ENCODE data around the gene GRM4. TPM values are rescaled to one million over a fixed set of nuclear protein-coding genes. Genes with fewer than 3 reads are reported as not detected.

Gene GRM4
- total RNA-seq, 1 experiment from 2014 or later: not detected

DNA sequence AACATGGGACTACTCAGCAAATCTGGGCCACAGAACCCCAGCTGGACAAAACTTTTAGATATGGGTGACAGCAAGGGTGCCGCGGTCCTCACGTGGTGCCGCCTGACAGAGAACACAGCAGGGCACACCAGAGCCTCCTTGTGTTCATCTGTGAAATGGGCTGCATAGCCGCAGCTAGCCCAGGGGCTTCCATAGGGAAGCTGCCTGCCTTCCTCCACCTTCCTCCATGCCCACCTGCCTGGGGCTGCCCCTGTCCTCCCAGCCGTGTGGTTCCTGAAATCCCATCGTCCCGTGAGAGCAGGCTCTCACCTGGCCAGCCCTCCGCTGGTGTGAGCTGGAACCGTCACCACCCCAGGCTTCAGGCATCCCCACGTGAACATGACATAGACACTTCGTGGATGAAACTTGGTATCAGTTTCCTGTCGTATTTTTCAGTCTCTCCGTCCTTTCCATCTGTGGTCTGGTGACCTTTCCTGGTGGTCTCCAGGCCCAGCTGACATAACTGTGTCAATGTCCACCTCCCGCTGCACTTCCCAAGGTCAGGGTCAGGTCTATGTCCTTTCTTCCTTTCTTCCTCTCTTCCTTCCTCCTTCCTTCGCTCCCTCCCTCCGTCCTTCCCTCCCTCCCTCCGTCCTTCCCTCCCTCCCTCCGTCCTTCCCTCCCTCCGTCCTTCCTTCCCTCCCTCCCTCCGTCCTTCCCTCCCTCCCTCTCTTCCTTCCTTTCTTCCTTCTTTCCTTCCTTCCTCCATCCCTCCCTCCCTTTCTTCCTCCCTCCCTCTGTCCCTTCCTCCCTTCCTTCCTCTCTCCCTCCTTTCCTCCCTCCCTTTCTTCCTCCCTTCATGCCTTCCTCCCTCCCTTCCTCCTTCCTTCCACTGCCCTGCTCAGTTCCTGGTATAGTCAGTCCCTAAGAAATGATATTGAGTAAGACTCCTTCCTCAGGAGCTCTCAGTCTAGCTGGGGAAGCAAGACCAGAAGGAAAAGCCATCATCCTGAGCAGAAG, 78.8 kb downstream of the GRM4 start:
- peaks cover 61% of the 10 kb centered on the region for H3K27me3 Mint-ChIP-seq (ENCODE audit: unreplicated experiment)
- intact Hi-C loops (cut with micrococcal nuclease; ENCODE audit: unreplicated experiment): no loop called here
- no peaks in the 10 kb centered on the region for H3K36me3 Mint-ChIP-seq (ENCODE audit: insufficient read depth, unreplicated experiment)
- BruUV-seq (replicated peaks): no TSS peak
- TF ChIP-seq, protein P1, sequence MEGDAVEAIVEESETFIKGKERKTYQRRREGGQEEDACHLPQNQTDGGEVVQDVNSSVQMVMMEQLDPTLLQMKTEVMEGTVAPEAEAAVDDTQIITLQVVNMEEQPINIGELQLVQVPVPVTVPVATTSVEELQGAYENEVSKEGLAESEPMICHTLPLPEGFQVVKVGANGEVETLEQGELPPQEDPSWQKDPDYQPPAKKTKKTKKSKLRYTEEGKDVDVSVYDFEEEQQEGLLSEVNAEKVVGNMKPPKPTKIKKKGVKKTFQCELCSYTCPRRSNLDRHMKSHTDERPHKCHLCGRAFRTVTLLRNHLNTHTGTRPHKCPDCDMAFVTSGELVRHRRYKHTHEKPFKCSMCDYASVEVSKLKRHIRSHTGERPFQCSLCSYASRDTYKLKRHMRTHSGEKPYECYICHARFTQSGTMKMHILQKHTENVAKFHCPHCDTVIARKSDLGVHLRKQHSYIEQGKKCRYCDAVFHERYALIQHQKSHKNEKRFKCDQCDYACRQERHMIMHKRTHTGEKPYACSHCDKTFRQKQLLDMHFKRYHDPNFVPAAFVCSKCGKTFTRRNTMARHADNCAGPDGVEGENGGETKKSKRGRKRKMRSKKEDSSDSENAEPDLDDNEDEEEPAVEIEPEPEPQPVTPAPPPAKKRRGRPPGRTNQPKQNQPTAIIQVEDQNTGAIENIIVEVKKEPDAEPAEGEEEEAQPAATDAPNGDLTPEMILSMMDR (IDR thresholded peaks at IDR 0.05; ENCODE audit: unreplicated experiment): no peak
- CTCF ChIA-PET: interaction anchor here (1.6 to 2.0 kb wide), 2 partner anchors 12 to 14 kb away, joined by 6 to 9 read pairs; no protein-coding TSS in a partner anchor
- H3K27ac Mint-ChIP-seq (ENCODE audit: unreplicated experiment): no peak overlapping the region
- H3K4me1 Mint-ChIP-seq (ENCODE audit: low read depth, unreplicated experiment): no peaks in the 10 kb centered on the region
- no peak for DNase-seq
- no peaks in the 10 kb centered on the region for H3K9me3 Mint-ChIP-seq (ENCODE audit: low read depth, unreplicated experiment)
- no peak overlapping the region for H3K4me3 Mint-ChIP-seq (ENCODE audit: low read depth, unreplicated experiment)

DNA sequence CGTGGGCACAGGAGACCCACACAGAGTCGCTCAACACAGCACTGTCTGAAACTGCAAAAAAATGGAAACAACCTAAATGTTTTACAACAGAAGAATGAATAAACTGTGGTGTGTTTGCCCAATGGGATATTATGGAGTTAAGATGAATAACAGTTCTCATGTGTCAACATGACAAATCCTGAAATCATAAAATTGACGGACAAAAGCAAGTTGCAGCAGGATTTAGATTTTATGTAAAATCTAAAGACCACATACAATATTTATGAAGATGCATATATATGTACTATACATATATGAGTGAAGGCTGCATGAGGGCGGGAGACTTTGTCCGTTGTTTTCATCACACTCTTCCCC, 79.7 kb downstream of the GRM4 start:
- TF ChIP-seq, protein P1 (IDR thresholded peaks at IDR 0.05; ENCODE audit: unreplicated experiment): no peak
- Mint-ChIP-seq H3K9me3 (ENCODE audit: low read depth, unreplicated experiment) (no peaks in the 10 kb centered on the region), H3K36me3 (ENCODE audit: insufficient read depth, unreplicated experiment) (no peaks in the 10 kb centered on the region), H3K4me3 (ENCODE audit: low read depth, unreplicated experiment) (no peak overlapping the region), H3K27me3 (ENCODE audit: unreplicated experiment) (peaks cover 70% of the 10 kb centered on the region), H3K4me1 (ENCODE audit: low read depth, unreplicated experiment) (no peaks in the 10 kb centered on the region), H3K27ac (ENCODE audit: unreplicated experiment) (no peak overlapping the region)
- no TSS peak for BruUV-seq (replicated peaks)
- DNase-seq: no peak
- CTCF ChIA-PET: interaction anchor here (0.7 to 2.0 kb wide), 2 partner anchors 14 to 170 kb away, joined by 3 to 6 read pairs; no protein-coding TSS in a partner anchor
- intact Hi-C loops (cut with micrococcal nuclease; ENCODE audit: unreplicated experiment): no loop called here

- H3K27me3 Mint-ChIP-seq (ENCODE audit: unreplicated experiment): peaks cover 75% of the 10 kb centered on the region
- no peaks in the 10 kb centered on the region for H3K9me3 Mint-ChIP-seq (ENCODE audit: low read depth, unreplicated experiment)
- CTCF ChIA-PET: interaction anchor here (0.7 to 2.0 kb wide), 3 partner anchors 10 to 169 kb away, joined by 3 to 6 read pairs (median 3); no protein-coding TSS in a partner anchor
- H3K4me1 Mint-ChIP-seq (ENCODE audit: low read depth, unreplicated experiment): no peaks in the 10 kb centered on the region
- BruUV-seq (replicated peaks): no TSS peak
- no peaks in the 10 kb centered on the region for H3K36me3 Mint-ChIP-seq (ENCODE audit: insufficient read depth, unreplicated experiment)
- H3K27ac Mint-ChIP-seq (ENCODE audit: unreplicated experiment): no peak overlapping the region
- intact Hi-C loops (cut with micrococcal nuclease; ENCODE audit: unreplicated experiment): no loop called here
- H3K4me3 Mint-ChIP-seq (ENCODE audit: low read depth, unreplicated experiment): no peak overlapping the region
- TF ChIP-seq, protein P1 (IDR thresholded peaks at IDR 0.05; ENCODE audit: unreplicated experiment): no peak
- no peak for DNase-seq
Observed at GRCh38 chr6:34065466-34066217, 80.2 kb downstream of the GRM4 start.

DNA sequence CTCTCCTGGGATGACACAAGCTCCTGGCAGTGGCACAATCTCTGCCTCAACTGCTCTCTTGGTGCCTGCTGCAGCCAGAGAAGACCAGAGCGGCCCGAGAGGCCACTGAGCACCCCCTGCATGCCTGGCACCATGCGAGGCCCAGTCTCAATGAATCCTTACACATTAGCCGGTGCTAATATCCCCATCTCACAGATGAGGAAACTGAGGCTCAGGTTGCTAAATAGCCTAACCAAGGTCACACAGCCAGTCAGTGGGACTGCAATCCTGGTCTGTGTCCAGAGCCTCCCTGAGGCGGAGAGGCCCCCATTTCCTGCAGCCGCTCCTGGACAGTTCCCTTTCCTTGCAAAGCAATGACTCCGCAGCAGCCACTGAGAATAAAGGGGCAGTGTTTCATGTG, 81.2 kb downstream of the GRM4 start:
- Mint-ChIP-seq H3K4me3 (ENCODE audit: low read depth, unreplicated experiment) (no peak overlapping the region), H3K4me1 (ENCODE audit: low read depth, unreplicated experiment) (no peaks in the 10 kb centered on the region), H3K9me3 (ENCODE audit: low read depth, unreplicated experiment) (no peaks in the 10 kb centered on the region), H3K27ac (ENCODE audit: unreplicated experiment) (no peak overlapping the region), H3K27me3 (ENCODE audit: unreplicated experiment) (peaks cover 85% of the 10 kb centered on the region), H3K36me3 (ENCODE audit: insufficient read depth, unreplicated experiment) (no peaks in the 10 kb centered on the region)
- no peak for DNase-seq
- intact Hi-C loops (cut with micrococcal nuclease; ENCODE audit: unreplicated experiment): no loop called here
- TF ChIP-seq, protein P1 (IDR thresholded peaks at IDR 0.05; ENCODE audit: unreplicated experiment): no peak
- CTCF ChIA-PET: interaction anchor here (1.5 kb wide), 1 partner anchor 9 kb away, joined by 3 read pairs; no protein-coding TSS in a partner anchor
- BruUV-seq (replicated peaks): no TSS peak
